HAP-1 (cell line): ENCODE data around the gene LSS.
"Not testable (repeated sequence)": the region's sequence is repeated elsewhere in the genome, so short reads cannot be mapped to it uniquely, and the experiment has no call there.

Experiments used
- DNase-seq, 2 experiments: peaks; one replicate each; pipeline ENCODE4 v3.0.0-alpha.2; 2016 to 2020; ENCODE audit warnings: low spot score in 2 of 2
- H3K27me3 ChIP-seq: fragments of 250-450 bp; sonication (Bioruptor Pico); 2 replicates; pipeline ENCODE4 v1.5.1; 2020; ENCODE audit warnings: low read depth, mild to moderate bottlenecking, moderate library complexity
- H3K36me3 ChIP-seq: fragments of 250-450 bp; sonication (Bioruptor Pico); replicated peaks from 2 replicates; pipeline ENCODE4 v1.5.1; 2020; ENCODE audit warnings: mild to moderate bottlenecking
- H3K4me1 ChIP-seq: fragments of 250-450 bp; sonication (Bioruptor Pico); 2 replicates; pipeline ENCODE4 v1.5.1; 2020; ENCODE audit warnings: mild to moderate bottlenecking
- H3K4me3 ChIP-seq: fragments of 250-450 bp; sonication (Bioruptor Pico); 2 replicates; pipeline ENCODE4 v1.5.1; 2020; ENCODE audit warnings: mild to moderate bottlenecking, moderate library complexity
- H3K9me3 ChIP-seq: fragments of 250-450 bp; sonication (Bioruptor Pico); 2 replicates; pipeline ENCODE4 v1.5.1; 2020; ENCODE audit warnings: mild to moderate bottlenecking, moderate library complexity
- in situ Hi-C: fragments of 300-500 bp; cut with MboI; formaldehyde crosslinking; loops from 3 replicates; pipeline ENCODE4 v1.14.3; 2020; ENCODE audit warnings: low sequenced_read_pairs, inconsistent platforms, mixed read lengths

The LSS gene

DNA sequence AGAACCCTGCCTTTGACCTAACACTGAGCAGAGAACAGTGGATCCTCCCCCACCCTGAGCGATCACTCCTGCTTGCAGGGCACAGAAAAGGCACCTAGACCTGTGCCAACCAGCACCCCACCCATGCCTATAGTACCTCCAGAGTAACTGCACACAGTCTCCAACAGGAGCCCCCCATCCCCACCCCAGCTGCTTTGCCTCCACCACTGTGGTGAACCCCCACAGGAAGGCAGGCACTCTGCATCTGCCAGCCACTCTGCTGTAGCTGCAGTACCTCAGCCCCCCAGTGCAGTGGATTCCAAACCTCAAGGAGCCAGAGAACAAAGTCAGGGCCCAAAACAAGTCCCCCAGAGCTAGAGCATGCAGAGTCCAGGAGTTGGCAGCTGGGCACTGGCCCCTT is 55.0 kb downstream of the LSS start:
- no peak for DNase-seq
- no peaks in the 10 kb centered on the region for H3K36me3 ChIP-seq
- in situ Hi-C loops, result no loop called here

DNA sequence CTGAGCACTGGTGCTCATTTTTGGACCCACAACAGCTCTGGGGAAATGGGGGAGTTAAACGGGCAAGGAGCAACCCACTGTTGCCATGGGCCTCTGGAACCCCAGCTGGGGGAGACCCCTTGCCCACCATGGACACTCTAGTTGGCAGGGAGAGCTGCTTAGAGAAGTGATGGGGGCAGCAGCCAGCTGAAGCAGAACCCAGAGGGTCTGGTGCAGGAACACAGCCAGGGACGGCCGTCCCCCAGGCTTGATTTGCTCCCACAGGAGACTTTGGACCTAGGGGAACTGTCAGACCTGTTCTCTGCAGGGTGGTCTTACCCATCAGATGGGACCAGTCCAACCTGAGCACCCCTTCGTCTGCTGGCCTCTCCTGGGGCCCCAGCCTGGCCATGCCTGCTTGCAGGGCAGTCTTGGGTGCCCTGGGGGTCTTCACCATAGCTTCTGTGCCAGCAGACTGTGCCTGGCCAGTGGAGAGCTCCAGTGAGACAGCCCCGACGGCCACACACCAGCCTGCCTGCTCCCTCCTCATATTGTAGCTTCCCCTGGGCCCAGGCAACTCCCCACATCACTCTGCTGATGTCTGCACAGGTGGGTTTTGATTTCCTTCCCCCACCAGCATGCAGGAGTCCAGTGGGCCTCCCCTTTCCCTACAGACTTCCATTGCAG is 55.6 kb downstream of the LSS start:
- DNase-seq, result no peak
- H3K36me3 ChIP-seq, result no peaks in the 10 kb centered on the region
- in situ Hi-C loops, result no loop called here
- no peaks in the 10 kb centered on the region for H3K27me3 ChIP-seq
- H3K4me3 ChIP-seq, result no peak overlapping the region
- no peaks in the 10 kb centered on the region for H3K4me1 ChIP-seq
- no peaks in the 10 kb centered on the region for H3K9me3 ChIP-seq

More for the DNA sequence above, 55.0 kb downstream of the LSS start:
- Histone ChIP-seq H3K4me1 (no peaks in the 10 kb centered on the region), H3K9me3 (no peaks in the 10 kb centered on the region), H3K27me3 (no peaks in the 10 kb centered on the region), H3K4me3 (no peak overlapping the region)

DNA sequence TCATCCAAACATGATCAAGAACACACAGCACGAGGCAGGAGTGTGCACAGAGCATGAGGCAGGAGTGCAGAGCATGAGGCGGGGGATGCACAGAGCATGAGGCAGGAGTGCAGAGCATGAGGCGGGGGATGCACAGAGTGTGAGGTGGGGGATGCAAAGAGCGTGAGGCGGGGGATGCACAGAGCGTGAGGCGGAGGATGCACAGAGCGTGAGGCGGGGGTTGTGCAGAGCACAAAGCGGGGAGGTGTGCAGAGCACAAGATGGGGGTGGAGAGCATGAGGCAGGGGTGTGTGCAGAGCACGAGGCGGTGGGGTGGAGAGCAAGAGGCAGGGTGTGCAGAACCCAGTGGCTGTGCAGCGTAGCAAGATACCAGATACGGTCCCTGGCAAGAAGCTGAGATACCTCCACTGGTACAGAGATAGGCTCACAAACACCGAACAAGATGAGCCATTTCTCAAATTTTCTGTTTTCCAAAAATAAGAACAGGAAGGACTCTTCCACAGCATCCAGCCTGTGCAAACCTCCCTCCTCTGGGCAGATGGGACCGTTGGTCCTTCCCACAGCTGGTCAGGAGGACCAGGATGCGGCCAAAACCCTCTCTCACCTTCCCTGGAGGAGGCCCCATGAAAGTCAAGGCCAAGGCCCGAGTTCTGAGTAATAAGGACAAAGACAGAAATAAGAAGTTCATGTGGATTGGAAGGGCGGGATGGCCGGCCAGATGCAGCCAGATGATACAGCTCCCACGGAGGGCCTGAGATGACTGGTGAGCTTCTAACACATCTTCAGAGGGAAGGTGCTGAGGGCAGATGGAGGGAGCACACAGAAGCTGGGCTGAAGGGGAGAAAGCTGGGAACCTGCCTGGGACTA is 56.3 kb downstream of the LSS start:
- no peak for DNase-seq
- no peaks in the 10 kb centered on the region for H3K27me3 ChIP-seq
- in situ Hi-C loops, result no loop called here
- H3K36me3 ChIP-seq, result no peaks in the 10 kb centered on the region
- H3K4me3 ChIP-seq, result no peak overlapping the region
- no peaks in the 10 kb centered on the region for H3K9me3 ChIP-seq
- H3K4me1 ChIP-seq, result no peaks in the 10 kb centered on the region

DNA sequence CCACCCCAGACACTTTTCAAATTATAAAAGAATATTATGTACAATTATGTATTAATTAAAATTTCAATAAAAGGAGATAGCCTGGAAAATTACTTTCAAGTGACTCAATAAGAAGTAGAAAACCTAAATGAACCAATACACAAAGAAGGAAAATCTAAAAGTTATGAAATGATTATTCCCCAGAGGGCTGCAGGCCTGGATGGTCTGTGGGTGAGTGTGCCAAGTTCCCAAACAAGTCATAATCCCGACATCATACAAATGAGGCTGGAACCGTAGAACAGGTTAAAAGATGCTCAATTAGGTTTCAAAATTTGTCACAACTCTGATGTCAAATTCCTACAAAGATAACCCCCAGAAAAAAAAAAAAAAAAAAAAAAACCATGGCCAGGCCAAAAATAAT is 57.0 kb downstream of the LSS start:
- H3K4me3 ChIP-seq, result no peak overlapping the region
- H3K4me1 ChIP-seq, result no peaks in the 10 kb centered on the region
- no peak for DNase-seq
- H3K36me3 ChIP-seq, result no peaks in the 10 kb centered on the region
- in situ Hi-C loops, result no loop called here
- H3K27me3 ChIP-seq, result no peaks in the 10 kb centered on the region
- no peaks in the 10 kb centered on the region for H3K9me3 ChIP-seq

DNA sequence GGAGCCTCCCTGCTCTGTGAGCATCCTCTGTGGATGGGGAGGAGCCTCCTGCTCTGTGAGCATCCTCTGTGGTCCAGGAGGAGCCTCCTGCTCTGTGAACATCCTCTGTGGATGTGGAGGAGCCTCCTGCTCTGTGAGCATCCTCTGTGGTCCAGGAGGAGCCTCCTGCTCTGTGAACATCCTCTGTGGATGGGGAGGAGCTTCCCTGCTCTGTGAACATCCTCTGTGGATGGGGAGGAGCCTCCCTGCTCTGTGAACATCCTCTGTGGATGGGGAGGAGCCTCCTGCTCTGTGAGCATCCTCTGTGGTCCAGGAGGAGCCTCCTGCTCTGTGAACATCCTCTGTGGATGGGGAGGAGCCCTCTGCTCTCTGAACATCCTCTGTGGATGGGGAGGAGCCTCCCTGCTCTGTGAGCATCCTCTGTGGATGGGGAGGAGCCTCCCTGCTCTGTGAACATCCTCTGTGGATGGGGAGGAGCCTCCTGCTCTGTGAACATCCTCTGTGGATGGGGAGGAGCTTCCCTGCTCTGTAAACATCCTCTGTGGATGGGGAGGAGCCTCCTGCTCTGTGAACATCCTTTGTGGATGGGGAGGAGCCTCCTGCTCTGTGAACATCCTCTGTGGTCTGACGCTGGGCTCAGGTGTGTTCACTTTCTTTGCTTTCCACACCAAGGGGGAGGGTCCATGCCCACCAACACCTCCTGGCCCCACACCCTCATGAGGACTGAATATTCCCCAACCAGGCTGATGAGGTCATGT is 58.0 kb downstream of the LSS start:
- H3K9me3 ChIP-seq, H3K27me3 ChIP-seq, in situ Hi-C loops, H3K36me3 ChIP-seq, H3K4me1 ChIP-seq, DNase-seq, H3K4me3 ChIP-seq: not testable (repeated sequence)

DNA sequence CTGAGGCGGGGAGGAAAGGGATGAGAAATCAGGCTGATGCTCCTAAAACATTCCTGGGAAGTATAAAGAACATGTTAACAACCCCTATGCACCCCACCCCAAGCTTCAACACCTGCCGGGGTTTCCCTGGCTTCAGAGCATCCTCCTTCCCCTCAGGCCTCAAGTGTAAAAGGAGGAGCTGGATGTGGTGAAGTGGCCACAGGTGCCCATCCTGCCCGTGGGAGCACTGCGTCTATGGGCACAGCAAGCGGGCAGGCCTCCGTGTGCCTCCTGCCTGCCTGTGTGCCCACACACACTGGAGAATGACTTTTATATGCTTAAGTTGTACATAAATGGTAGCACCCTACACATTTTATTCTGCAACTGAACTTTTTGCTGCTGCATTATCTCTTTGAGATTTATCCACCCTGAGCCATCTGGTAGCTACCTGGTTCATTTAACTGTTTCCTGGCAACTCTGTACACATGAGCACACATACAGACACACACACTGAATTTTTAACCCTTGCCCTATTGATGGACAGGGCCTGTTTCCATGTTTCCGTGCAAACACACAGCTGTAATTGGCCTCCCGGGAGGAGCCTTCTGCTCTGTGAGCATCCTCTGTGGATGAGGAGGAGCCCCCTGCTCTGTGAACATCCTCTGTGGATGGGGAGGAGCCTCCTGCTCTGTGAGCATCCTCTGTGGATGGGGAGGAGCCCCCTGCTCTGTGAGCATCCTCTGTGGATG is 59.8 kb downstream of the LSS start:
- H3K4me3 ChIP-seq, result no peak overlapping the region
- in situ Hi-C loops, result no loop called here
- no peaks in the 10 kb centered on the region for H3K9me3 ChIP-seq
- DNase-seq, result no peak
- H3K4me1 ChIP-seq, result no peaks in the 10 kb centered on the region
- H3K27me3 ChIP-seq, result no peaks in the 10 kb centered on the region
- H3K36me3 ChIP-seq, result no peaks in the 10 kb centered on the region

DNA sequence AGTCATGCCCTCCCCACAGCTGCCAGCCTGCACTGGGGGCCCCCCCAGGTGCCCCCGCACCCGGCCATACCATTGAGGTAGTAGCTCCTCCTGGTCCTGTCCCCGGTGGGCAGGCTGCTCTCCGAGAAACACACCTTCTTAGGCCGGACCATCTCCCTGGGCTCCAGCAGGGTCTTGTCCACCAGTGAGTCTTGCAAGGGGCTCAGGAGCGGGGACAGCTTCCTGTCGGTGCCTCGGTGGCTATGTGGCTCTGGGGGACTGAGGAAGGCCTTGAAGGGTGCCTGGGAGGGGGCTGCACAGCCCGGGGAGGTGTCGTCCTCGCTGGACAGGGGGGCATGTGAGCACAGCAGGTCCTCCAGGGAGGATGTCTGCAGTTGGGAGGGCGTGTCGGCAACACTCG is 60.3 kb downstream of the LSS start:
- in situ Hi-C loops, result no loop called here
- Histone ChIP-seq H3K4me1 (no peaks in the 10 kb centered on the region), H3K36me3 (no peaks in the 10 kb centered on the region), H3K27me3 (no peaks in the 10 kb centered on the region), H3K4me3 (no peak overlapping the region), H3K9me3 (no peaks in the 10 kb centered on the region)
- no peak for DNase-seq

DNA sequence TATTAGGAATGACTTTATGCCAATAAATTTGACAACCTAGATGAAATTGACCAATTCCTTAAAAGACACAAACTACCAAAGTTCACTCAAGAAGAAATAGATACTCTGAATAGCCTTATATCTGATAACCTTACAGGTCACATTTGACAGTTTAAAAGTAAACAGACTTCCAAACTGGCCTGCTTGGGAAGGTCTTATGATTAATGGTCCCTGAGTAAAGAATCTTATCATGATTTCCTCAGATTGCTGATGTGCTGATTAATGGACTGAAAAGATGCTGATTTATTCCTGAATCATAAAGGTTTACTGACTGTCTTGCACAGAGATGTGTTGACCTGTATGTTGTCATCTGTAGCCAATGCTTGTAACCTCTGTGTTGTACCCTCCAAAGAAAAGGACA is 63.5 kb downstream of the LSS start:
- no peaks in the 10 kb centered on the region for H3K4me1 ChIP-seq
- no peak for DNase-seq
- H3K27me3 ChIP-seq, result no peaks in the 10 kb centered on the region
- no peaks in the 10 kb centered on the region for H3K36me3 ChIP-seq
- in situ Hi-C loops, result no loop called here
- H3K9me3 ChIP-seq, result no peaks in the 10 kb centered on the region
- H3K4me3 ChIP-seq, result no peak overlapping the region

DNA sequence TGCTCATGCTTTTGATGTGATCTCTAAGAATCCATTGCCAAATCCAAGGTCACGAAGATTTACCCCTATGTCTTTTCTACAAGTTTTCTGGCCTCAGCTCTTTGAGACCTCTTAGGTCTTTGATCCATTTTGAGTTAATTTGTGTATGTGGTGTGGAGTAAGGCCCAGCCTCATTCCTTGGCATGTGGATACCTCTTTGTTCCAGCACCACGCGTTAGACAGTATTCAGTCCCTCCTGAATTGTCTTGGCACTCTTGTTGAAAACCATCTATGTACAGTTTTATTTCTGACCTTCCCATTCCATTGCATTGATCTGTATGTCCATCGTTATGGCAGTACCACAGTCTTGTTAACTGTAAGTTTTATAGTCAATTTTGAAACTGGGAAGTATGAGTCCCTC is 65.2 kb downstream of the LSS start:
- Histone ChIP-seq H3K36me3 (no peaks in the 10 kb centered on the region), H3K27me3 (no peaks in the 10 kb centered on the region), H3K4me3 (no peak overlapping the region), H3K9me3 (no peaks in the 10 kb centered on the region), H3K4me1 (no peaks in the 10 kb centered on the region)
- no peak for DNase-seq
- in situ Hi-C loops, result no loop called here

DNA sequence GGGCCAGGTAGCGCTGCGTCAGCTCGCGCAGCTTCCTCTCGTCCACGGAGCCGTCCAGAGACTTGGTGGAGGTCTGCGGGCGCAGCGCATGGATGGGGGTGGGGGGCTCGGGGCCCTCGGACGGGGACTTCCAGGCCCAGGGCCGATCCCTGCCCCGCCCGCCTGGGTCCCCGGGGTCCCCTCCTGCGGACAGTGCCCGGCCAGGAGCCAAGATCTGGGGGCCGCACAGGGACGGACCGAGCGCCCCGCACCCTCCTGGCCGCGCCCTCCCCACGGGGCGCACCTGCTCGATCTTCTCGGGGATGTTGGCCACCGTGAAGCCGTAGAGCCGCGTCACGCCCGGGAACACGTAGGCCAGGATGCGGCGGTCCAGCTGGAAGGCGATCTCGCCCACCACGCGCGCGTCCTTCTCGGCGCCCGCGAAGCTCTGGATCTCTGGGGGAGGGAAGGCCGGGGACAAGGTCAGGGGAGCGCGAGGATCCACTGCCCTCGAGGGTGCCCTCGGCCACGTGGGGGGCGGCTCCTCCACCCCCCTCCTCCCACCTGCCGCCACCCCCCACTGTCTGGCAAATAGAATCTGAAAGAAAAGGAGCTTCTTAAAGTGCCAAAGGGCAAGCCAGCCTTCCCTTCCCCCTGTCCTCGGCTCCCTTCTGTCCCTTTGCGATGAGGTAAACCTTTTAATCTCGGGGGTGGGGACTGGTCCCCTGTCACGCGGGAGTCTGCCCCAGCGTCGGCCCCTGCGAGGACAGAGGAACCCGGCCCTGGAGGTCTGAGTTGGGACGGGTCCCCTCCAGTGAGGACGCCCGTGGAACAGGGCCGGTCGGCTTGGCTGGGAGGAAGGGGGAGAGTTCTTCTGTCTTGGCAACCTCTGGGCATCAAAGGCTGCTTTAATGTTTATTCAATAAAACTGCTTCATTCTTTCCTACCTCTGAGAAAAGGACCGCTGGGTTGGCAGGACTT is 66.7 kb downstream of the LSS start:
- in situ Hi-C loops, result no loop called here
- Histone ChIP-seq H3K4me1 (no peaks in the 10 kb centered on the region), H3K4me3 (no peak overlapping the region), H3K27me3 (no peaks in the 10 kb centered on the region), H3K36me3 (no peaks in the 10 kb centered on the region), H3K9me3 (no peaks in the 10 kb centered on the region)
- DNase-seq, result no peak

DNA sequence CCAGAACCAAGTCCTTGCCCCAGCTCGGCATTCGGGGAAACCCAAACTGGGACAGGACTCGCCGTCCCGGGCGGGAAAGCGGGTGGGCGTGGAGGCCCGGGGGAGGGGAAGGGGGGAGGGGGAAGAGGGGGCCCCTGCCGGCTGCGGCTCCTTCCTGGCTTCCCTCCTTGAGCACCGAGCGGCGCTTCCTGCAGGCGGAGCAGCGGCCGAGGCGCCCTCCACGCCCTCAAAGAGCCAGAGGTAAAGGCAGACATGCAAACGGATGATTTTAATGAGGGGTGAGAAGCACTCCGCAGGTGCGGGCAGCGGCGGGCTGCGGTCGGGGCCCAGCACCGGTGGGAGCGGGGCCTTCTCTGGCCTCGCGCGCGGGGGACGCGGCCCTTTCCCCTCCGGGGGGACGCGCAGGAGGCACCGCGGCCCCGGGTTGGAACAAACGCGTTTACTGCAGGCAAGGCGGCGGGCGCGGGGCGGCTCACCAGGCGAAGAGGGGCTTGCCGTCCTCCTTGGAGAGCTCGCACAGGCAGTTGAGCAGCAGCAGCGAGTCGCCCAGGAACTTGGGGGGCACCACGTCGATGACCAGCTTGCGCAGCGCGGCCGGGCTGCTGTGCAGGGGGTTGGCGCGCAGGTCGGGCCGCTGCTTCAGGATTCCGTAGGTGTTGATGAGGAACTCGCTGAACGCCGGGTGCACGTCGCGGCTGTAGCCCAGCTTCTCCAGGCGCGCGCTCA is 67.5 kb downstream of the LSS start:
- in situ Hi-C loops, result no loop called here
- H3K4me1 ChIP-seq, result no peaks in the 10 kb centered on the region
- no peaks in the 10 kb centered on the region for H3K9me3 ChIP-seq
- no peaks in the 10 kb centered on the region for H3K36me3 ChIP-seq
- peak in 1 of 2 experiments; percentile 20 for DNase-seq
- no peaks in the 10 kb centered on the region for H3K27me3 ChIP-seq
- H3K4me3 ChIP-seq, result no peak overlapping the region

DNA sequence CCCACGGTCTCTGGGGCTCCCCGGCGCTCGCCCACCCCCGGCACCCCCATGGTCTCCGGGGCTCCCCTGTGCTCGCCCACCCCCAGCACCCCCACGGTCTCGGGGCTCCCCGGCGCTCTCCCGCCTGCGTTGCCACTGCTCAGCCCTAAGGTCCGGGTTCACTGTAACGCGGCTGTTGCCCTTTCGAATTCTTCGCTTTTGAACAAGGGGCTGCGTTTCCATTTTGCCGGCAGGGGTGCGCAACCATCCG is 68.0 kb downstream of the LSS start:
- in situ Hi-C loops, result no loop called here
- no peaks in the 10 kb centered on the region for H3K27me3 ChIP-seq
- no peak for DNase-seq
- H3K9me3 ChIP-seq, result no peaks in the 10 kb centered on the region
- H3K36me3 ChIP-seq, result no peaks in the 10 kb centered on the region
- H3K4me3 ChIP-seq, result no peak overlapping the region
- H3K4me1 ChIP-seq, result no peaks in the 10 kb centered on the region
